ENCODE results near the gene PICALM.

DNA sequence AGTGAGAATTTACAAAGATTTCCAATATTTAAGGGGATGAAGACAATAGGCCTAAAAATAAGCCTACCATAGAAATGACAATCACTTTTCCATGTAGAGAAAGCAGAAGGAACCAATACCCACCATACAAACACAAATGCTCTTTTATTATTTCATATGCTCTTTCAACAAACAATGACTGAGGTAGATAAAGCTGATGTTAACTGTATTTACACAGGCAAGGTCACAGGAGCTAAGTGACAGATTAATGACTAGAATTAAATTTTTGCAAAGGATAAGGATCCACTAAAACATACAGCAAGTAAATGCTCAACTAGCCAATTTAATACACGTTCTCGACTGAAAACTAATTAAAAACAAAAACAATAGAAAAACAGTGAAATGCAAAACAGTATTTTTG is 34.2 kb downstream of the PICALM start:
- TF ChIP-seq, protein P1, sequence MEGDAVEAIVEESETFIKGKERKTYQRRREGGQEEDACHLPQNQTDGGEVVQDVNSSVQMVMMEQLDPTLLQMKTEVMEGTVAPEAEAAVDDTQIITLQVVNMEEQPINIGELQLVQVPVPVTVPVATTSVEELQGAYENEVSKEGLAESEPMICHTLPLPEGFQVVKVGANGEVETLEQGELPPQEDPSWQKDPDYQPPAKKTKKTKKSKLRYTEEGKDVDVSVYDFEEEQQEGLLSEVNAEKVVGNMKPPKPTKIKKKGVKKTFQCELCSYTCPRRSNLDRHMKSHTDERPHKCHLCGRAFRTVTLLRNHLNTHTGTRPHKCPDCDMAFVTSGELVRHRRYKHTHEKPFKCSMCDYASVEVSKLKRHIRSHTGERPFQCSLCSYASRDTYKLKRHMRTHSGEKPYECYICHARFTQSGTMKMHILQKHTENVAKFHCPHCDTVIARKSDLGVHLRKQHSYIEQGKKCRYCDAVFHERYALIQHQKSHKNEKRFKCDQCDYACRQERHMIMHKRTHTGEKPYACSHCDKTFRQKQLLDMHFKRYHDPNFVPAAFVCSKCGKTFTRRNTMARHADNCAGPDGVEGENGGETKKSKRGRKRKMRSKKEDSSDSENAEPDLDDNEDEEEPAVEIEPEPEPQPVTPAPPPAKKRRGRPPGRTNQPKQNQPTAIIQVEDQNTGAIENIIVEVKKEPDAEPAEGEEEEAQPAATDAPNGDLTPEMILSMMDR (IDR thresholded peaks at IDR 0.05), result no peak
- TF ChIP-seq EZH2phosphoT487 (IDR thresholded peaks at IDR 0.05), result no peak
- no peak for TF ChIP-seq EZH2 (IDR thresholded peaks at IDR 0.05)

All from neural progenitor cell (in vitro differentiated cells).